ENCODE data around the gene FRMD5.
"Not testable (repeated sequence)": the region's sequence is repeated elsewhere in the genome, so short reads cannot be mapped to it uniquely, and the experiment has no call there.

Gene FRMD5

GRCh38 chr15:43826029-43826507, 369.0 kb downstream of the FRMD5 start:
- no peaks in the 10 kb centered on the region for H3K9me3 ChIP-seq (ENCODE audit: control insufficient read depth, insufficient read depth, low read length)
- H3K27ac ChIP-seq (ENCODE audit: low read depth, low read length) = no peak overlapping the region
- H3K9ac ChIP-seq (ENCODE audit: low read depth, low read length) = no peak overlapping the region
- H3K4me3 ChIP-seq (ENCODE audit: low read depth, low read length) = no peak overlapping the region
- no peaks in the 10 kb centered on the region; the same call in 1 of the 2 replicates for H3K27me3 ChIP-seq (ENCODE audit: control insufficient read depth, insufficient read depth, low read length)
- peaks cover 15% of the 10 kb centered on the region; the same call in 1 of the 2 replicates for H3K36me3 ChIP-seq (ENCODE audit: control insufficient read depth, insufficient read depth, low read length)
- no peaks in the 10 kb centered on the region for H3K4me1 ChIP-seq (ENCODE audit: control insufficient read depth, insufficient read depth, low read length)

- H3K4me3 ChIP-seq (ENCODE audit: low read depth, low read length); H3K4me1 ChIP-seq (ENCODE audit: control insufficient read depth, insufficient read depth, low read length); H3K27ac ChIP-seq (ENCODE audit: low read depth, low read length); H3K9ac ChIP-seq (ENCODE audit: low read depth, low read length); H3K27me3 ChIP-seq (ENCODE audit: control insufficient read depth, insufficient read depth, low read length); H3K9me3 ChIP-seq (ENCODE audit: control insufficient read depth, insufficient read depth, low read length): not testable (repeated sequence)
- peaks cover 15% of the 10 kb centered on the region; the same call in 1 of the 2 replicates for H3K36me3 ChIP-seq (ENCODE audit: control insufficient read depth, insufficient read depth, low read length)
Observed at GRCh38 chr15:43825305-43825704, 369.8 kb downstream of the FRMD5 start.

DNA sequence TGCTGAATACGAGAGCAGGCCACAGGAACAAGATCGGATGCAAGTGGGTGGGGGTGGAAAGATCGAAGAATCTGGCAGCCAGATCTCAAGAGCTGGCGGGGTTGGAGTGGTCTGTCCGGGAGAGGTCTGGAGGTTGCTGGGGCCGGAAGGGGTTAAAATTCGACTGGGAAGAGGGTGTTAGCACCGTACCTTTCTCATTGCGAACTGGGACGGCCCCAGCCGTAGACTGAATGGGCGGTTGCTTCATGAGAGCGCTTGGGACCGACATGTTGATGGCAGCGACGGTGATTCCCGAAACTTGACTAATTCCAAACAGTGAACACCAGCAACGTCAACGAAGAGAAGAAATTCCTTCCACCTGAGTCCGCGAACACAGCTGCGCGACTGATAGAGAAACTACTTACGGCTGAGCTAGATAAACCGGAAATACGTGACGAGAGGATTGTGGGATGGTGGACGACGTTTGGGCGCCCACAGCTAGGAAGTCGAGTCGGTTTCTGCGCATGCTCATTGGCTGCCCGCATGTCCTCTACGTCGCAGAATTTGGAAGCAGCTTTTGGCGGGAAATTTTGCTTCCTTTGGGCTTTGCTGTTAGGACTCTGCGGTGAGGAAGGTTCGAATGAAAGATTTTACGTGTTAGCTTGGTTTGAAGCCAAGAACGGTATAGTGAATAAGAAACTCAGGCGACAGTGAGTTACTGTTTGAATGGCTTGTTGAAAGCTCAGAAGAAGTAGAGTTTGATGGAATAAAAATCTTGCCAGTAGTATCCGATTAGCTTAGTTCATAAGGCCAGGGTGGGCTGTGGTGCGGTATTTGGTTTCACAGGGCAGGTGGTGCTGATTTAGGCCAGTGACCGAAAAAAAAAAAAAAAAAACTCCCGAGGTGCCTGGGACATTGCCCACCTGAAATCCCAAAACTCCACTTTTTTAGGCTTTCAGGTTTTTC, 370.5 kb downstream of the FRMD5 start, which contains the start of gene MFAP1:
Gene MFAP1 (minus strand): TSS at position 389 of the 945 bp plus-strand sequence. CDS start 121 bp downstream, at position 268.
- no peaks in the 10 kb centered on the region for H3K4me1 ChIP-seq (ENCODE audit: control insufficient read depth, insufficient read depth, low read length)
- H3K27ac ChIP-seq (ENCODE audit: low read depth, low read length) = peak within 1 kb of the TSS; percentile 88

DNA sequence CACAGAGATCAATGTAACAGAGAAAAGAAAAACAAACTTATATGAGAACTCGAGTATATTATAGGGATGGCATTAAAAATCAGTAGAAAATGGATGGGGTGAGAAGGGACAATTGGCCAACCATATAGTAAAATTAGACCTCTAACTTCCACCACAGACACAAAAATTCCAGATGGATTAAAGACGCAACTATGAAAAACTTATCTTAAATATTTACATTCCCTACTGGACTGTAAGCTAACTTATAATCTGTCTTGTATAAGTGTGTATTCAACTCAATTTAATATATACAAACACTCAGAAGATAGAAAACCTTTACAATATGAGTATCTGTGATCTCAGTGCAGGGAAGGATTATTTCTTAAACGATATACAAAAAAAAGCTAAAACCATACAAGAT, 373.6 kb downstream of the FRMD5 start:
- Histone ChIP-seq H3K27ac (ENCODE audit: low read depth, low read length) (no peak overlapping the region), H3K4me3 (ENCODE audit: low read depth, low read length) (no peak overlapping the region), H3K27me3 (ENCODE audit: control insufficient read depth, insufficient read depth, low read length) (no peaks in the 10 kb centered on the region; the same call in 1 of the 2 replicates), H3K36me3 (ENCODE audit: control insufficient read depth, insufficient read depth, low read length) (peaks cover 18% of the 10 kb centered on the region), H3K9ac (ENCODE audit: low read depth, low read length) (no peak overlapping the region), H3K4me1 (ENCODE audit: control insufficient read depth, insufficient read depth, low read length) (no peaks in the 10 kb centered on the region), H3K9me3 (ENCODE audit: control insufficient read depth, insufficient read depth, low read length) (no peaks in the 10 kb centered on the region)

More for the DNA sequence above, 370.5 kb downstream of the FRMD5 start, which contains the start of gene MFAP1:
- peak within 1 kb of the TSS; percentile 84 for H3K4me3 ChIP-seq (ENCODE audit: low read depth, low read length)
- H3K36me3 ChIP-seq (ENCODE audit: control insufficient read depth, insufficient read depth, low read length) = peaks cover 15% of the 10 kb centered on the region; the same call in 1 of the 2 replicates
- H3K9ac ChIP-seq (ENCODE audit: low read depth, low read length) = peak within 1 kb of the TSS; percentile 74
- H3K9me3 ChIP-seq (ENCODE audit: control insufficient read depth, insufficient read depth, low read length) = no peaks in the 10 kb centered on the region
- no peaks in the 10 kb centered on the region; the same call in 1 of the 2 replicates for H3K27me3 ChIP-seq (ENCODE audit: control insufficient read depth, insufficient read depth, low read length)

Data from HUES48 (cell line).